ENCODE results near the gene GLP2R.

DNA sequence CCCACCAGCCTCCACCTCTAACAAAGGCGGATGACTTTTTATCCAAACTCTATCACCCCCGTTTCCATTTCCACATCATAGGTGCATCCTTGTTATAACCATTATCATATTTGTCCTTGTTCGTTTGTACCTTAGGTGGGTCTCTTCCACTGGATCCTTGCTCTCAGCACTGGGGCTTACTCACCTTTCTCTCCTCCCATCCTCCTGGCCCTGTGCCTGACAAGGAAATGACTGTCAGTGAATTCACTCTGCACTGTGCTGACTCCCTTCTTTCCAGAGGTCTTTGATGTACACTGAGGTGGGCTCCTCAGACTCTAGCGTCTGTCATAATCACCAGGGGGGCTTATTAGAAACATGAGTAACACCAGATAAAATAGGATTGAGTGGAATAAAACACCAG lies 7.0 kb upstream of the GLP2R start:
- TF ChIP-seq ZFX (IDR thresholded peaks at IDR 0.05), result no peak
- TF ChIP-seq, protein P1, sequence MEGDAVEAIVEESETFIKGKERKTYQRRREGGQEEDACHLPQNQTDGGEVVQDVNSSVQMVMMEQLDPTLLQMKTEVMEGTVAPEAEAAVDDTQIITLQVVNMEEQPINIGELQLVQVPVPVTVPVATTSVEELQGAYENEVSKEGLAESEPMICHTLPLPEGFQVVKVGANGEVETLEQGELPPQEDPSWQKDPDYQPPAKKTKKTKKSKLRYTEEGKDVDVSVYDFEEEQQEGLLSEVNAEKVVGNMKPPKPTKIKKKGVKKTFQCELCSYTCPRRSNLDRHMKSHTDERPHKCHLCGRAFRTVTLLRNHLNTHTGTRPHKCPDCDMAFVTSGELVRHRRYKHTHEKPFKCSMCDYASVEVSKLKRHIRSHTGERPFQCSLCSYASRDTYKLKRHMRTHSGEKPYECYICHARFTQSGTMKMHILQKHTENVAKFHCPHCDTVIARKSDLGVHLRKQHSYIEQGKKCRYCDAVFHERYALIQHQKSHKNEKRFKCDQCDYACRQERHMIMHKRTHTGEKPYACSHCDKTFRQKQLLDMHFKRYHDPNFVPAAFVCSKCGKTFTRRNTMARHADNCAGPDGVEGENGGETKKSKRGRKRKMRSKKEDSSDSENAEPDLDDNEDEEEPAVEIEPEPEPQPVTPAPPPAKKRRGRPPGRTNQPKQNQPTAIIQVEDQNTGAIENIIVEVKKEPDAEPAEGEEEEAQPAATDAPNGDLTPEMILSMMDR (conservative IDR thresholded peaks at IDR 0.05), result no peak

Measured in C4-2B (cell line).